ENCODE measurements around the gene TOGARAM1.

TOGARAM1 gene

DNA sequence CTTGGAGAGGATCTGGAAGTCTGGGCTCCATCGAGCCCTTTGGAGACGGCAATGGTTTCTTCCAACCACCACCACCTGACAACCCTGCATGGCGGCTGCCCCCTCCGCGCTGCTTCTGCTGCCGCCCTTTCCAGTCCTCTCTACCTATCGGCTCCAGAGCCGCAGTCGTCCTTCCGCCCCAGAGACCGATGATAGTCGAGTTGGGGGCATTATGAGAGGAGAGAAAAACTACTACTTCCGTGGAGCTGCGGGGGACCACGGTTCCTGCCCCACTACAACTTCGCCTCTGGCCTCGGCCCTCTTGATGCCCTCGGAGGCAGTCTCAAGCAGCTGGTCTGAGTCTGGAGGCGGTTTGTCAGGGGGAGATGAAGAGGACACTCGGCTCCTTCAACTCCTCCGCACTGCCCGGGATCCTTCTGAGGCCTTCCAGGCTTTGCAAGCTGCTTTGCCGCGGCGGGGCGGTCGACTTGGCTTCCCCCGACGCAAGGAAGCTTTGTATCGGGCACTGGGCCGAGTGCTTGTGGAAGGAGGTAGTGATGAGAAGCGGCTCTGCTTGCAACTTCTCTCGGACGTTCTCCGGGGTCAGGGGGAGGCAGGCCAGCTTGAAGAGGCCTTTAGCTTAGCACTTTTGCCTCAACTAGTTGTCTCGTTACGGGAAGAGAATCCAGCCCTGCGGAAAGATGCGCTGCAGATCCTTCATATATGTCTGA is 499 bp downstream of the TOGARAM1 start:
- peak; percentile 62 for DNase-seq (ENCODE audit: low read depth)

DNA sequence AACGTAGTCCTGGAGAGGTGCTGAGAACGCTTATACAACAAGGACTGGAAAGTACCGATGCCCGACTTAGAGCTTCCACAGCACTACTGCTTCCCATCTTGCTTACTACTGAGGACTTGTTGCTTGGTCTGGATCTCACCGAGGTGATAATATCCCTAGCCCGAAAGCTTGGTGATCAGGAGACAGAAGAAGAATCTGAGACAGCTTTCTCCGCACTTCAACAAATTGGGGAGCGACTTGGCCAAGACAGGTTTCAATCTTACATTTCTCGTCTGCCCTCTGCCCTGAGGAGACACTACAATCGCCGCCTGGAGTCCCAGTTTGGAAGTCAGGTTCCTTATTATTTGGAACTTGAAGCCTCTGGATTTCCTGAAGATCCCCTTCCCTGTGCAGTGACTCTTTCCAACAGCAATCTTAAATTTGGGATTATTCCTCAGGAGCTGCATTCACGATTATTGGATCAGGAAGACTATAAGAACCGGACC is 1.1 kb downstream of the TOGARAM1 start:
- no peak for DNase-seq (ENCODE audit: low read depth)

DNA sequence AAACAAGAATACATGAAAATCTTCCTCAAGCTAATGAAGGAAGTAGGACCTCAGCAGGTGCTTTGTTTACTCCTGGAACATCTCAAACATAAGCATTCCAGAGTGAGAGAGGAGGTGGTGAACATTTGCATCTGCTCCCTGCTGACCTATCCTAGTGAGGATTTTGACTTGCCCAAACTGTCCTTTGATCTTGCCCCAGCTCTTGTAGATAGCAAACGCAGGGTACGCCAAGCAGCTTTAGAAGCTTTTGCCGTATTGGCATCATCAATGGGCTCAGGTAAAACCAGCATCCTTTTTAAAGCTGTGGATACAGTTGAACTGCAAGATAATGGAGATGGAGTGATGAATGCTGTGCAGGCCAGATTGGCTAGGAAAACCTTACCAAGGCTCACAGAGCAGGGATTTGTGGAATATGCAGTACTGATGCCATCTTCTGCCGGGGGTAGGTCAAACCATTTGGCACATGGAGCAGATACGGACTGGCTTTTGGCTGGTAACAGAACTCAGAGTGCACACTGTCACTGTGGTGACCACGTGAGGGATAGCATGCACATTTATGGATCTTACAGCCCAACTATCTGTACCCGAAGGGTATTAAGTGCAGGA is 1.9 kb downstream of the TOGARAM1 start:
- no peak for DNase-seq (ENCODE audit: low read depth)

DNA sequence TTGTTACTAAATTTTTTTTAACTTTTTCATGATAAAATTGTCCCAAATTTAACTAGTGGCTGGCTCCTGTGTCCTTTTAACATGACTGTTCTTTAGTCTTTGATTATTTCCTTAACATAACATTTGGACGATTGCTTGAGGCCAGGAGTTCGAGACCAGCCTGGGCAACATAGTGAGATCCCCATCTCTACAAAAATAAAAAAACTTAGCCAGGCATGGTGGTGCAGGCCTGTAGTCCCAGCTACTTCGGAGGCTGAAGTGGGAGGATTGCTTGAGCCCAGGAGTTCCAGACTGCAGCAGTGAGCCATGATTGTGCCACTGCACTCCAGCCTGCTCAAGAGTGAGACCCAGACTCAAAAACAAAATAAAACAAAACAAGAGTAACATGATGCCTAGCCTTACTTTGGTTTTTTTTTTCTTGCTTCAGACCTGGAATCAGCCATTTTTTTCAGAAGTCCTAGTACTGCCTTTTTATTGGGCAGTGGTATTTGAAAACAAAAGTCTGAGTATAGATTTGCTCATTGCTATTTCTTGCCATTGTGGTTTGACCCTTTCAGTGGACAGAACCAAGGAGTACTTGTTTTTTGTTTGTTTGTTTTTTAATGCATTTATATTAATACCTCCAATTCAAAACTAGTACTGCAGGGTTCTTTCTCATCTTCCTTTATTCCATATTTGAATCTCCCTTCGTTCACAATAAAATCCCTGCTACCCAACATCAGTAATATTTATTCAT is 4.8 kb downstream of the TOGARAM1 start:
- no peak for DNase-seq (ENCODE audit: low read depth)

DNA sequence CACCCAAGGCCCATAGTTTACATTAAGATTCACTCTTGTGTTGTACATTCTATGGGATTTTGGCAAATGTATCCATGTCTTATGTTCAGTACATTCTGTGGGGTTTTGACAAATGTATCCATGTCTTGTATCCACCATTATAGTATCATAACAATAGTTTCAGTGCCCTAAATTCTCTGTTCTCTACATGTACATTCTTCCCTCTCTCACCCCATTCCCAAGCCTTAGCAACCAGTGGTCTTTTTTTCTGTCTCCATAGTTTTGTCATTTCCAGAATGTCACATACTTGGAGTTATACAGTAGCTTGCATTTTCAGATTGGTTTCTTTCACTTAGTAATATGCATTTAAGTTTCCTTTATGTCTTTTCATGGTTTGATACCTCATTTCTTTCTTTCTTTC is 6.7 kb downstream of the TOGARAM1 start:
- DNase-seq (ENCODE audit: low read depth): no peak

DNA sequence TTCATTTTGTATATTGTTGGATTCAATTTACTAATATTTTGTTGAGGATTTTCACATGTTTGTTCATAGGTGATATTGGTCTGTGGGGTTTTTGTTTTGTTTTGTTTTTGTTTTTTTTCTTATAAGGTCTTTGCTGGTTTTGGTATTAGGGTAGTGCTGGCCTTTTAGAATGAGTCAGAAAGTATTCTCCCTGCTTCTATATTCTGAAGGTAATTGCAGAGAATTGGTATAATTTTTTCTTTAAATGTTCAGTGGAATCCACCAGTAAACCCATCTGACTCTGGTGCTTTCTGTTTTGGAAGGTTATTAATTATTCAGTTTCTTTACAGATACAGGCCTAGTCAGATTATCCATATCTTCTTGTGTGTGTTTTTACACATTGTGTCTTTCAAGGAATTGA is 8.9 kb downstream of the TOGARAM1 start:
- no peak for DNase-seq (ENCODE audit: low read depth)

DNA sequence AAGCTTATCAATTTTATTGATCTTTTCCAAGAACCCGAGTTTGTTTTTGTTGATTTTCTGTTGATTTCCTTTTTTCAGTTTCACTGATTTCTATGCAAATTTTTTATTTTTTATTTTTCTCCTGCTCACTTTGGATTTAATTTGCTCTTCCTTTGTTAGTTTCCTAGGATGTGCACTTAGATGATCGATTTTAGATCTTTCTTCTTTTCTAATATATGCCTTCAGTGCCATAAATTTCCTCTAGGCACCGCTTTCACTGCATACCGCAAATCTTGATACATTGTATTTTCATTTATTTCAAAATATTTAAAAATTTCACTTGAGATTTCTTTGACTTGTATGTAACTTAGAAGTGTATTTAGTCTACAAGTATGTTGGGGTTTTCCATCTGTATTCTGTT is 9.5 kb downstream of the TOGARAM1 start:
- DNase-seq (ENCODE audit: low read depth): no peak

DNA sequence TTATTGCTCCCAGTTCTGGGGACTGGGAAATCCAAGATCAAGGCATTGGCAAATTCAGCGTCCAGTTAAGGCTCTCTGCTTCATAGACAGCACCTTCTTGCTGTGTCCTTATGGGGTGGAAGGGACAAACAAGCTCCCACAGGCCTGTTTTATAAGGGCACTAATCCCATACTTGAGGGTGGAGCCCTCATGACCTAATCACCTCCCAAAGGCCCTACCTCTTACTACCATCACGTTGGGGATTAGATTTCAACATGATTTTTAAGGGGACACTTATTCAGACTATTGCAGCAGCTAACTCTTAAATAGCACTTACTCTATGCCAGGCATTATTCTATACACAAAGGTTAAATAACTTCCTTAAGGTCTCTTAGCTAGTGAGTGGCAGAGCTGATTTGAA is 17.3 kb downstream of the TOGARAM1 start:
- DNase-seq (ENCODE audit: low read depth): no peak

DNA sequence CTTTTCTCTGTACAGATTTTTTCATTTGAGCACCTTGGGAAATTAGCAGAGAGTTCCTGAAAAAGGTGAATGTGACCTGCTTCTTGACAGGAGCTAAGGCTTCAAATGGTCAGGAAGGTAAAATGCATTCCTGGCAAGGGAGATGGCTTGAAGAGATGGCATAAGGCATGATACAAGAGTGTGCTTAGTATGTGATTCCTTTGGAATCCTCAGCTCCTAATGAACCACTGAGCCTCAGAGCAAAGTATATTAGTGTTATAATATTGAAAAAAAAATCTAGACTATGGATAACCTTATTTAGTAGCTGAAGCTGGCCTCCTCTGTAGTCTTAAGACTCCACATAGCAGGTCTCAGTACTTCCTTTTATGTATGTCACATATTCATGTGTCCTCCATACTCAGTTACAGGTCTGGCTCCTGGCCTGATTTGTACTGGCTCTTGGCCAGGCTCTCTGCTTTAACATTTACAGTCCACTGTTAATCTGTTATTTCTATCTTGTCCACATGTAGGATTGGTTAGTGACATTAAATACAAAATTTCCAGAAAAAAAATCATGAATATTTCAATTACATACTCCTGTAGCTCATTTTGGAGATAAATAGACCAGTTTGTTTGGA is 17.9 kb downstream of the TOGARAM1 start:
- no peak for DNase-seq (ENCODE audit: low read depth)

DNA sequence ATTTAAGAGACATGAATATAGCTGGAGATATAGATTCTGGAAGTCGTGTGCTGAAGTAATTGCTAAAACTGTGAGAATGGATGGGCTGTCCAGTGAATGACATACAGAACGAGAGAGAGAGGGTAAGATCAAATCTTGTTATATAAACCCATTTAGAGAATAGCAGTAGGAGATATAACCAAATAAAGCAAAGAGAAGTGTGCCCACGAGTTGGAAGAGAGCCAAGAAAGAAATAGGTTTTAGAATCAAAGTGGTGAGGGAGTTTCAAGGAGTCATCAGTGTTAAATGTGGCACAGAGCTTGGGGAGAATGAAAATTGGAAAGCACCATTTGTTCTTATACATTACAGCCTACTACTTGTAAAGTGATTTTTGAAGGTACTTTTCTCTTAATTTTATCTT is 19.2 kb downstream of the TOGARAM1 start:
- no peak for DNase-seq (ENCODE audit: low read depth)

DNA sequence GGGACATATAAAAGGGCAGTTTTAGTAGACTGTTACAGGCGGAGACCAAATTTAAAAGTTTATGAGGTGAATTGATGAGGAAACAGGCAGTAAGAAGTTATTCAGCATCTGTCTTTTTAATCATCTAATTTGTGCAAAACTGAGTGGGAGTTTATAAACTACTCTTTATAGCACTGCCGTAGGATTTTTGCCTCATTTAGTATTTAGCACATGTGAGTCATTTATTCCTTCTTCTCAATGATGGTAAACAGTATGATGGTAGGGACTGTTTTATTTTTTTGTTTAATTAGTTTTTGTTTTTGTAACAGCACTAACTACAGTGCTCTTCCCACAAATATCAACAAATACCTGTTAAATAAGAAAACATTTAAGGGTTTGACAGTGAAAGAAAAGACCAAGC is 20.6 kb downstream of the TOGARAM1 start:
- no peak for DNase-seq (ENCODE audit: low read depth)

DNA sequence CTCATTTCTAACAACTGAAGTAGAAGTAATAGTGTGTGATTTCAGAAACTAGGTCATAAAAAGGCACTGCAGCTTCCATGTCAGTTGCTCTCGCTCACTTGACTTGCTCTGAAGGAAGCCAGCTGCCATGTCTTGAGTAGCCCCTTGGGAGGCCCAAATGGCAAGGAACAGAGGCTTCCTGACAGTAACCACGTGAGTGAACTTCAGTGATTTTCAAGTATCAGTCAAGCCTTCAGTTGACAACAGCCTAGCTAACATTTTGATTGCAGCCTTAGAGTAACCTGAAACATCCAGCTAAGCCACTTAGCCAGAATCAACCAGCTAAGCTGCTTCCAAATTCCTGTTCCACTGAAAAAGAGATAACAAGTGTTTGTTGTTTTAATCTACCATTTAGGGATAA is 26.7 kb downstream of the TOGARAM1 start:
- DNase-seq (ENCODE audit: low read depth): no peak

DNA sequence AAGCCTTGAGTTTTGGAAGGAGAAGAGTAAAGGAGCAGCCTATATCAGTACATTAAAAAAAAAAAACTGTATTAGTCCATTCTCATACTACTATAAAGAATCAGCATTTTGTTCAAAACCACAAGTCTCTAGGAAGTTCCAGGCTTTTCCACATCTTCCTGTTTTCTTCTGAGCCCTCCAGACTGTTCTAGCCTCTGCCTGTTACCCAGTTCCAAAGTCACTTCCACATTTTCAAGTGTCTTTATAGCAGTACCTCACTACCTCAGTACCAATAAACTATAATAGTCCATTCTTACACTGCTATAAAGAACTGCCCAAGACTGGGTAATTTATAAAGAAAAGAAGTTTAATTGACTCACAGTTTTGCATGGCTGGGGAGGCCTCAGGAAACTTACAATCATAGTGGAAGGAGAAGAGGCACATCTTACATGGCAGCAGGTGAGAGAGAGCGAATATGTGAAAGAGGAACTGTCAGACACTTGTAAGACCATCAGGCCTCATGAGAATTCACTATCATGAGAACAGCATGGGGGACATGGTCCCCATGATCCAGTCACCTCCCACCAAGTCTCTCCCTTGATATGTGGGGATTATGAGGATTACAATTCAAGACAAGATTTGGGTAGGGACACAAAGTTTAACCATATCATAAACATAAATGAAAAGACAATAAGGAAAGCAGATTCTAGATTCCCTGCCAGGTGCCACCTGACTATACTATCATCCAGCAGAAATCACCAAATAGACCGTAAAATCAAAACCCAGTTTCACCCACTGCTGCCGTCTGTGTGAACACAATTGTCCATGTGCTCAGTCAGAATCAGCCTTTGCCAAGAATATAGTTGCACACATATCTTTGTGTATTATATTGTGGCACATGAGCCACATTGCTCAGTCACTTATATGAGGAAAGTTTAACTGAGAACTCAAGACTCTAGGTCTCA is 27.8 kb downstream of the TOGARAM1 start:
- DNase-seq (ENCODE audit: low read depth): no peak

DNA sequence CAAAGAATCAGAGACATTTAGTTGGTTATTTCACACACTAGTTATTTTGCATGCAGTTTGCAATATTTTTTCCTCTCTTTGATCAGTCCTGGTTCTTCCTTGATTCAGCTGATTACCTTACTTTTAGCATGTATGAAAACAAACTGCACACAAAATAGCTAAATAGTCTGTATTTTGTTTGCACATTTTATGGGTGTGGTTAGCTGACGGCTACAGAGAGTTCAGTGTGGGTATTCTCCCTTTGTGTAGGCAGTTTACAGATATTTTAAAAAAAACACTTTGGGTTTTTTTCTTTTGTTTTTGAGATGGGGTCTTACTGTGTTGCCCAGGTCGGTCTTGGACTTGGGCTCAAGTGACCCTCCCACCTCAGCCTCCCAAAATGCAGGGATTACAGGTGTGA is 28.5 kb downstream of the TOGARAM1 start:
- DNase-seq (ENCODE audit: low read depth): no peak

DNA sequence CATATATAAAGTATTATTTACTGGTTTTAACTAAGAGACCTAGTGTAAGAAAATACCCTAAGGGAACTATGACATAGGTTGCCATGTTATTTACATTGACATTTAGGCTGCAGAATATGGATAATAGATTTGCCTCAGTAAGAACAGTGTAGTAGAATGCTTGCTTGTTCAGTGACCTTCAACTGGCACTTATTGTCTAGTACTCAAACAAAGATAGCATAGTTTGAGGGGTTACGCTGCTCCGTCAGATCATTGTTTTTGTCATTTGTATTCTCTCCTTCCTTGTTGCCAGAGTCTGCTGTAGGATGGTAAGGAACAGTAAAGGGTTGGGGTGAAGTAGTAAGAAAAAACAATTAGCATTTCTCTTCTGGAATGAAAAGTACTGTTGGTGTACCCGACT is 33.2 kb downstream of the TOGARAM1 start:
- DNase-seq (ENCODE audit: low read depth): no peak

DNA sequence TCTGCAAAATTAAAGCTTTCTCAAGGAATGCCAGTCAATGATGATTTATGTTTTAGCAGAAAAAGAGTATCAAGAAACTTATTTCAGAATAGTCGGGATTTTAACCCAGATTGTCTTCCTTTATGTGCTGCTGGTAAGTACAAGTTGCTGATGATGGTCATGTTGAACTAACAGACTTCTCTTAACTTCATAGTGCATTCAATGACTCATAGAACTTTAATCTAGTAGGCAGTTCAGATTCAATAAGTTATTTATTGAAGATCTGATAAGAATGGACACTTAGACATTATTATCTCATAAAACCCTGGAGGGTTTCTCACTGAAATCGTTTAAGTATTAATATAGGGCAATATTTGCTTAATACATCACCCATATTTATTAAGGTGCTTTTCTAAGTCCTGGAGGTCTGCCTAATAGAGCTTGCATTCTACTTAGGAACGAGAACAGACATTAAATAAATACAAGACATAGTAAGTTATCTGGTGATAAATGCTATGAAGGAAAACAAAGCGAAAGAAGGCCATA is 33.8 kb downstream of the TOGARAM1 start:
- DNase-seq (ENCODE audit: low read depth): no peak

DNA sequence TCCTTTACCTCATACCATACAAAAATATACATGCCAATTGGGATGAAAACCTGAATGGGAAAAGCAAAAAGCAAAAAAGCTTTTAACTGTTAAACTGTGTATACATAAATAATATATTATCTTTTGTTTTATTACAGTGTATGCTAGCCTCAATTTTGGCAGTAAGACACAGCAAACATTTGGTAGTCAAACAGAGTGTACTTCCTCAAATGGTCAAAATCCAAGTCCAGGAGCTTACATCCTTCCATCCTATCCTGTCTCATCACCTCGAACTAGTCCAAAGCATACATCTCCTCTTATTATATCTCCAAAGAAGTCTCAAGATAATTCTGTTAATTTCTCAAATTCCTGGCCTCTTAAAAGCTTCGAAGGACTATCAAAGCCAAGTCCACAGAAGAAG is 41.9 kb downstream of the TOGARAM1 start:
- no peak for DNase-seq (ENCODE audit: low read depth)

DNA sequence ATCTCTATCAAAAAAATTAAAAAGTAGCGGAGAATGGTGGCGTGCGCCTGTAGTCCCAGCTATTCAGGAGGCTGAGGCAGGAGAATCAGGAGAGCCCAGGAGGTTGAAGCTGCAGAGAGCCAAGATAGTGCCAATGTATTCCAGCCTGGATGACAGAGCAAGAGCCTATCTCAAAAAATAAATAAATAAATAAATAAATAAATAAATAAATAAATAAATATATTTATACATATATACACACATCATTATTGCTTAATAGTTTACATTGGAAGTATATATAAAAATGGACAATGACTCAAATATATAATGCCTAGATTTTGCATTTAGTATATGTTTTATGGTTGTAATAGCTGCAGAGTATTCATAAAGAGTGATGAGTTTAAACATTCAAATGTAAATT is 53.1 kb downstream of the TOGARAM1 start:
- no peak for DNase-seq (ENCODE audit: low read depth)

DNA sequence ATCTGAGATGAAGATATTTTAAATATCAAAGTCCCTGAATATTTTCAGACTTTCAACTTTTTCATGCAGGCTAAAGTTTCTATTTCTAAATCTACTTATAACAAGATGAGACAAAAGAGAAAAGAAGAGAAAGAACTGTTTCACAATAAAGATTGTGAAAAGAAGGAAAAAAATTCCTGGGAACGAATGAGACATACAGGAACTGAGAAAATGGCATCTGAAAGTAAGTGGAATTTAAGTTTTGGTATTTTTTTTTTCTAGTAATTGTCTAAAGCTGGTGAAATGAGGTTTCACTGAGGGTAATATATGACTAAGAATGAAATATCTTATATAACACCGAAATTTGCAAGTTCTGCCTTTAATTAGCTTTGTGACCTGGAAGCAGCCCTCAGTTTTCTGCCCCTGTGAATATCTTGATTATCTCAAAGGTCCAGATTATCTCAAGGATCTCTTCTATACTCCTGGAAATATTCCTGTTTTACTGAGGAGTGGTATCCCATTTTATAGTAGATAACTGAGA is 66.2 kb downstream of the TOGARAM1 start:
- no peak for DNase-seq (ENCODE audit: low read depth)

DNA sequence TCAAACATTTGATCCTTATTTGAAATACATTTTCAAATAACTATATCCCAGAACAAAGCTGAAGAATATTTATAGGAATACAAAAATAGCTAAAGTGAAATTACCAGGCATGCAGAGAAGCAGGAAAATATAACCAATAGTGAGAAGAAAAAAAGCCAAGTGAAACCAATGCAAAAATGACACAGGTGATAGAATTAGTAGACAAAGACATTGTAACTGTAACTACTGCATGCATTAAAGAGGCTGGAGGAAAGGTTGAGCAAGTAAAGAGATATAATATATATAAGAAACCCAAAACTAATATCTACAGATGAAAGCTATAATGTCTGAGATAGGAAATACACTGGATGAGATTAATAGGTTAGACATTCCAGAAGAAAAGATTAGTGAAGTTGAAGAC is 72.7 kb downstream of the TOGARAM1 start:
- DNase-seq (ENCODE audit: low read depth): no peak

DNA sequence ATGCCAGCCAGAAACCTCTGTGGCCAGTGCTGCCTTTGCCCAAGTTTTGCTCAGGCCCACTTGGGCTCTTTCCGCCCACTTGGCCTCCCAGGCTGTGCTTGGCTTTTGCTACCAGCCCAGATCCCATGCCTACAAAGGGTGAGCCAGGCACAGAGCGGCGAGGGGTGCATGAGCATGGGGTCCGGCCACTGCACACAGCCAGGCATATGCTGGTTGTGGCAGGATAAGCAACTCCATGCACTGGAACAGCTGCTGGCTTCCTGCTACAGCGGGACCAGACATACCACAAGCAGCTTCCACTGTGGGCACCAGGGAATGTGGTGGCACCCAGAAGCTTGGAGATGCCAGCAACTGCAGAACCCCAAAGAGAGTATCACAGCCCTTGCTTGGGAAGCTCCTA is 76.3 kb downstream of the TOGARAM1 start:
- no peak for DNase-seq (ENCODE audit: low read depth)
